IPS-NIHi7 (cell line): Measurements from ENCODE around the gene OCEL1.
"Not testable (repeated sequence)": the region's sequence is repeated elsewhere in the genome, so short reads cannot be mapped to it uniquely, and the experiment has no call there.

Source experiments
- DNase-seq: peaks from one replicate; pipeline ENCODE4 v3.0.0; 2012; ENCODE audit warnings: mixed read lengths; ENCODE audit errors: extremely low spot score

OCEL1 gene

DNA sequence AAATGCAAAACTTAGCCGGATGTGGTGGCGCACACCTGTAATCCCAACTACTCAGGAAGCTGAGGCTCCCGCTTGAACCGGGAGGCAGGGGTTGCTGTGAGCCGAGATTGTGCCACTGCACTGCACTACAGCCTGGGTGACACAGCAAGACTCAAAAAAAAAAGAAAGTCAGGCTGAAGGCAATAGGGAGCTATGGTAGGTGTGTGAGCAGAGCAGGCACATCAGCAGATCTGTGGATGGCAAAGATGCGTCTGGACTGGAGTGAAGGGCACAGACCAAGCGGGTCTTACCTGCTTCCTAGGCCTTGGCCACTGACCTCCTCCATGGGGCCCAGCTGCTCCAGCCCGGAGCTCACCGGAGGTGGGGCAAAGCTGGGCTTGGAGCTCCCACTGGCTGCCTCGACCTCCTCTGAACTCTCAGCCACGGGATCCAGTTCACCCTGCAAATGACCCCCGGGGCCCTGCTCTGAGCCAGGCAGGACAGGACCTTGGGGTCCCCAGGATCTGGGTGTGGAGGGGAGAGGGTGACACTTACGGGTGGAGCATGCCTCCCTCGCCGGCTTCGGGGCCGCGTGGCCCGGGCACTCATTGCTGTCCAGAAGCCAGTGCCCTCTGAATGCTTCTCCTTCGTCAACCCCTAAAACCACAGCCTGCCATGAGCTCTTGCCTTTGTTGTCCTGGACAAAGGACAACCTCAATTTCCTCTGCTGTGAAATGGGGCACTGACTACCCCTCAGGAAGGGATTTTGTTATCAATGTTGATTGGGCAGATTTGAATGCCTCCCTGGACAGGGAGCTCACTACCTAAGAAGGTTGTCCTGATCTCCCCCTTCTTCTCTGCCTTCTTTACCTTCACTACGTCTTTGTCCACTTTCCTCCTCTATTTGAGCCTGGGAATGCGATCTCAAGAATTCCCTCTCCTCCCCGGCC, 38.0 kb downstream of the OCEL1 start:
- no peak for DNase-seq

DNA sequence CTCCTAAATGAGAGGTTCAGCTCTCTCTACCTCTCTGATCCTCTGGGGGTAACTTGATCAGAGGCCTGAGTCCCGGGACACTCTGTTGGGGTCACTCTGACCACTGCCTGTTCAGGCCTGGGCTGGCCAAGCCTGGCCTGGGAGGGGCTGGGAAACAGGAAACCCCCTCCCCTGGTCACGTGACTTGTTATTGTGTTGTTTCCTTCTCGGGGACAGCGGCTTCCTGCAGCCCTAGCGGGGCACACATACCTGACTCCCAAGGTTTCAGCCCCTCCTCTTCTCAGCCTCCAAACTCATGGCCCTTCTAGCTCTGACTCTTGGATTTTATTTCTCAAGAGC, 38.6 kb downstream of the OCEL1 start, which contains the start of gene USHBP1:
Gene USHBP1, minus strand, starts transcription at position 105 of the 339 bp plus-strand sequence. CDS start 446 bp downstream, outside the sequence.
- peak; percentile 68 for DNase-seq

DNA sequence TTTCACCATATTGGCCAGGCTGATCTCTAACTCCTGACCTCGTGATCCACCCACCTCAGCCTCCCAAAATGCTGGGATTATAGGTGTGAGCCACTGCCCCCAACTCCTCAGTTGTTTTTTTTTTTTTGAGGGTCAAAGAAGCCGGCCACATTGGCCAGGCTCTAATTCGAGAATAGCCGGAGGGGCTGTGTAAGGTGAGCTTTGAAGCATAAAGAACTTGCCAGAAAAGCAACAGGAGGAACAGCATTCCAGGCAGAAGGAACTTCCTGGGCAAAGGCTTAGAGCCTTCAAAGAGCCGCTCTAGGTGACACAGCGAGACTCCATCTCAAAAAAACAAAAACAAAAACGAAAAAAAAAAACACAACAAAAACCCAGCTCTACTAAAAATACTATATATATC, 40.0 kb downstream of the OCEL1 start:
- no peak for DNase-seq

DNA sequence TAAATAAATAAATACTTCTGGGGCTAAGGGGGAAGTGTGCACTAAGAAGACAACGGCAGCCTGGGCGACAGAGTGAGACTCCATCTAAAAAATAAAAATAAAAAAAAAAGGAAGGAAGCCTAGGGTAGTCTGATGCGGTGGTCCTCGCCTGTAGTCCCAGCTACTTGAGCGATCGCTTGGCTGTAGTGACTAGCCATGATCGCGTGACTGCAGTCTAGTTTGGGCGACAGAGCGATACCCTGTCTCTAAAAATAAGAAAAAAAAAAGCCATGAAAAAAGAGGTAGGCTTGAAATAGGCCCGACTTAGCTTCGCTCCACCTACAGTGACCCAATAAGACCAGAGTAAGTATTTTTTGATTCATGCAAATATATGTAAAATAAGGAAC, 40.6 kb downstream of the OCEL1 start:
- no peak for DNase-seq

DNA sequence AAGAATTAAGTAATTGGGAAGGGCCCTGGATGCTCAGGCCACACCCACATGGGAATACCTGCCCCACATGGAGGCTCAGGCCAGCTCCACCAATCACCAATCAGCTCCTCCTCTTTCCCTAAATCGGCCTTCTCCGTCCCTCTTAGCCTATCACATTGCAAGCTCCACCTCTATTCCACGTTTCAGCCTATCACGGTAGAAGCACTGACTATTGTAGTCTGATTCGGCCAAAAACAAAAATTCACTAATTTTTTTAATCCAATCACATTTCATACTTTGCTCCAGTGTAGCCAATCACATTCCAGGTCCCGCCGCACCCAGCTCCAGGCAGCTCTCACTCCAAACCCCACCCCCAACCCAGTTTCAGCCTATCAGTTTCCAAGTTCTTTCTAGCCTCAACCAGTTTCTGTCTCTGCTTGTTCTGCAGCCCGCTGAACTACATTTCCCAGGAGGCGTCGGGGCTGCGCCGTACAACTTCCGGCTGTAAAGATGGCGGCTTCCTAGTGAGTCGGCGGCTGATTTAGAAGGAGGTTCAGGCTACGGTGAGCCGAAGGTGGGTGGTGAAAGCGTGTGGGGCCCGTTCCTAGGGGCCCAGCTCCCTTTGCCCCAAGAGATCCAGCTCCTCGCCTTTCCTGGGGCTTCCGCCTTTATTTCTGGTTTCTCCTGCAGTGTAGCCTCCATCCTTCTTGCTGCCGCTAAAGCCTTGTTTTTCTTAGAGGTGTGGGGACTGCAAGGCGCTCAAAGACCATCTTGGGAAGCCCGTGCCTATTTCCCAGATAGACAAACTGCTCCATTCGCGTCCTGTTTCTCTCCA, 41.2 kb downstream of the OCEL1 start, which contains the start of gene BABAM1:
Gene BABAM1, plus strand, starts transcription at position 469 of the 814 bp plus-strand sequence. CDS start 1,364 bp downstream, outside the sequence.
- peak; percentile 99 for DNase-seq

DNA sequence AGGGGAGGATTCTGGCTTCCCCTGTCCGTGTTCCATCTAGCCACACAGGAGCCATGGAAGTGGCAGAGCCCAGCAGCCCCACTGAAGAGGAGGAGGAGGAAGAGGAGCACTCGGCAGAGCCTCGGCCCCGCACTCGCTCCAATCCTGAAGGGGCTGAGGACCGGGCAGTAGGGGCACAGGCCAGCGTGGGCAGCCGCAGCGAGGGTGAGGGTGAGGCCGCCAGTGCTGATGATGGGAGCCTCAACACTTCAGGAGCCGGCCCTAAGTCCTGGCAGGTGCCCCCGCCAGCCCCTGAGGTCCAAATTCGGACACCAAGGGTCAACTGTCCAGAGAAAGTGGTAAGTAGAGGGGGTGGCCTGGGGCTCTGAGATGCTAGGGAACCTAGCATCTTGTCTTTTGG, 42.7 kb downstream of the OCEL1 start:
- DNase-seq = no peak

DNA sequence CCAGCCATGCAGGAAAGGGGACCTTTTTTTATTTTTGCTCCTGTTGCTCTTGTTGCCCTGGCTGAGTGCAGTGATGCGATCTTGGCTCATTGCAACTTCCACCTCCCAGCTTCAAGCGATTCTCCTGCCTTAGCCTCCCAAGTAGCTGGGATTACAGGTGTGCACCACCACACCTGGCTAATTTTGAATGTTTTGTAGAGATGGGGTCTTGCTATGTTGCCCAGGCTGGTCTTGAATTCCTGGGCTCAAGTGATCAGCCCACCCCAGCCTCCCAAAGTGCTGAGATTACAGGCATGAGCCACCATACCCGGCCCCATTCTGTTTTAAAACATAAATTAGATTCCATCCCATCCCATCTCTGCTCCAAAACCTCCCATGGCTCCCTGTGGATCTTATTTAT, 48.9 kb downstream of the OCEL1 start:
- DNase-seq = not testable (repeated sequence)

DNA sequence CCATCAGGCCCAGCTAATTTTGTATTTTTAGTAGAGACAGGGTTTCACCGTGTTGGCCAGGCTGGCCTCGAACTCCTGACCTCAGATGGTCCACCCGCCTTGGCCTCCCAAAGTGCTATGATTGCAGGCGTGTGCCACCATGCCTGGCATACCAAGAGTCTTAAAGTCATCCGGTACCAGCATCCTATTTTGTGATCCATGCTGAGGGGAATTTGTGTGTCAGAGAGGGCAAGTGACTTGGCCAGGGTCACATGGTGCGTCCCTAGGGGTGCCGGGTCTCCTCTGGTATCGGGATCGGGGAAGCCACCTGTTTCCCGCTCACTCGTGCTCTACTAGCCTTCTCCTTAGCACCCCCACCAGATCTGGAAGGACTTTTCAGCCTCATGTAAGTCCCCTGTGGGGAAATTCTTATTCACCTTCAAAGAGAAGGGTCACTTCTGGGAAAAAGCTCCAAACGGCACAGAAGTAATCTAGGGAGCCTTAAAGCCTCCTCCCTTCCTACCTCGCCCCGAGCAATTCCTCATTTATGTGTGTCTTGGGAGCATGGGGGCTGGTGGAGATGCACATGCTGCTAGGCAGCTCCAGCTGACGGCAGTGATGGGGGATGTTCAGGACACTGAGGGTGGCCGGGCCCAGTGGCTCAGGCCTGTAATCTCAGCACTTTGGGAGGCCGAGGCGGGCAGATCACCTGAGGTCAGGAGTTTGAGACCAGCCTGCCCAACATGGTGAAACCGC, 49.6 kb downstream of the OCEL1 start:
- no peak for DNase-seq
